ENCODE measurements around the gene ZFYVE16.

- no peak for TF ChIP-seq CTCF (IDR thresholded peaks at IDR 0.05)
- no peak for TF ChIP-seq POLR2AphosphoS5 (IDR thresholded peaks at IDR 0.05)
Measured at GRCh38 chr5:80502800-80503199, 94.9 kb downstream of the ZFYVE16 start.

Measured in suprapubic skin (tissue), 3 donors.